Measurements from ENCODE around the gene MUC22.
"Not testable (repeated sequence)": the region's sequence is repeated elsewhere in the genome, so short reads cannot be mapped to it uniquely, and the experiment has no call there.

The MUC22 gene

GRCh38 chr6:30998785-30999184, 11.5 kb upstream of the MUC22 start:
- TF ChIP-seq, protein P1, sequence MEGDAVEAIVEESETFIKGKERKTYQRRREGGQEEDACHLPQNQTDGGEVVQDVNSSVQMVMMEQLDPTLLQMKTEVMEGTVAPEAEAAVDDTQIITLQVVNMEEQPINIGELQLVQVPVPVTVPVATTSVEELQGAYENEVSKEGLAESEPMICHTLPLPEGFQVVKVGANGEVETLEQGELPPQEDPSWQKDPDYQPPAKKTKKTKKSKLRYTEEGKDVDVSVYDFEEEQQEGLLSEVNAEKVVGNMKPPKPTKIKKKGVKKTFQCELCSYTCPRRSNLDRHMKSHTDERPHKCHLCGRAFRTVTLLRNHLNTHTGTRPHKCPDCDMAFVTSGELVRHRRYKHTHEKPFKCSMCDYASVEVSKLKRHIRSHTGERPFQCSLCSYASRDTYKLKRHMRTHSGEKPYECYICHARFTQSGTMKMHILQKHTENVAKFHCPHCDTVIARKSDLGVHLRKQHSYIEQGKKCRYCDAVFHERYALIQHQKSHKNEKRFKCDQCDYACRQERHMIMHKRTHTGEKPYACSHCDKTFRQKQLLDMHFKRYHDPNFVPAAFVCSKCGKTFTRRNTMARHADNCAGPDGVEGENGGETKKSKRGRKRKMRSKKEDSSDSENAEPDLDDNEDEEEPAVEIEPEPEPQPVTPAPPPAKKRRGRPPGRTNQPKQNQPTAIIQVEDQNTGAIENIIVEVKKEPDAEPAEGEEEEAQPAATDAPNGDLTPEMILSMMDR (IDR thresholded peaks at IDR 0.05; ENCODE audit: borderline replicate concordance, insufficient read depth, low read depth, low read length): no peak

GRCh38 chr6:31000067-31000860, 10.0 kb upstream of the MUC22 start:
- not testable (repeated sequence) for H3K4me3 ChIP-seq (ENCODE audit: low read depth, low read length)

More at GRCh38 chr6:30998785-30999184, 11.5 kb upstream of the MUC22 start:
- no peak overlapping the region for H3K4me3 ChIP-seq (ENCODE audit: low read depth, low read length)

DNA sequence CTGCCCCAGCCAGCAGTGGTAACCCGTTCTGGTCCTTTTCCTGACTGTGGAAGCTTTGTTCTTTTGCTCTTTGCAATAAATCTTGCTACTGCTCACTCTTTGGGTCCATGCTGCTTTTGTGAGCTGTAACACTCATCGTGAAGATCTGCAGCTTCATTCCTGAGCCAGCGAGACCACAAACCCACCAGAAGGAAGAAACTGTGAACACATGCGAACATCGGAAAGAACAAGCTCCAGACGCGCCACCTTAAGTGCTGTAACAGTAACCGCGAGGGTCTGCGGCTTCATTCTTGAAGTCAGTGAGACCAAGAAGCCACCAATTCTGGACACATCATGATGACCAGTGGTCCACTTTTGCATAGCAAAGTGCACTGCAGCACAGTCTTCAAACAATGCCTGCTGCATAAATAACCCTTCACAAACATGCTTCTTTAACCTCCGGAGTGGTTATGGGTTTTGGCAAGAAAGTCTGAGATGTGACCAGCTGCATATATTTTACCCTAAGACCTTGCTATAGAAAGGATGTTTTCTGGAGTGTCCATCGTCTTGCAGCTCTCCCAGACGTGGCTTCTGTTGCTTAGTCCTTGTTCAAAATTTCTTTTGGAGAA, 8.9 kb upstream of the MUC22 start:
- TF ChIP-seq, protein P1 (IDR thresholded peaks at IDR 0.05; ENCODE audit: borderline replicate concordance, insufficient read depth, low read depth, low read length): no peak

DNA sequence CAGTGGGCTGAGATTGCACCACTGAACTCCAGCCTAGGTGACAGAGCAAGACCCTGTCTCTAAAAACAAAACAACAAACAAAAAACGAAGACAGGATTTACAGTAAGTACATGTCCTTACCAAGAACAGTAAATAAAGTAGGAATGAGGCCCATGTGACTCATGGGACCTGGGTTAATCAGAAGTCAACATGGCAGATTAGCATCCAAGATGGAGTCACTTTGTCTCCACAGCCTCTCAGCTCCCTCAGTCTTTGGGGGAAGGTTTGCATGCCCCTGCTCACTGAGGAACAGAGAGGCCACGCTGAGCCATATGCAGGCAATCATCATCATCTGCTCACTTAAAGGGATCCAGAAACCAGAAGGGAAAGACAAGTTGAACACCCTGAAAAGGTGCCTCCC, 7.8 kb upstream of the MUC22 start:
- H3K4me3 ChIP-seq (ENCODE audit: low read depth, low read length): no peak overlapping the region
- TF ChIP-seq, protein P1 (IDR thresholded peaks at IDR 0.05; ENCODE audit: borderline replicate concordance, insufficient read depth, low read depth, low read length): no peak

More for the DNA sequence above, 8.9 kb upstream of the MUC22 start:
- H3K4me3 ChIP-seq (ENCODE audit: low read depth, low read length): no peak overlapping the region

DNA sequence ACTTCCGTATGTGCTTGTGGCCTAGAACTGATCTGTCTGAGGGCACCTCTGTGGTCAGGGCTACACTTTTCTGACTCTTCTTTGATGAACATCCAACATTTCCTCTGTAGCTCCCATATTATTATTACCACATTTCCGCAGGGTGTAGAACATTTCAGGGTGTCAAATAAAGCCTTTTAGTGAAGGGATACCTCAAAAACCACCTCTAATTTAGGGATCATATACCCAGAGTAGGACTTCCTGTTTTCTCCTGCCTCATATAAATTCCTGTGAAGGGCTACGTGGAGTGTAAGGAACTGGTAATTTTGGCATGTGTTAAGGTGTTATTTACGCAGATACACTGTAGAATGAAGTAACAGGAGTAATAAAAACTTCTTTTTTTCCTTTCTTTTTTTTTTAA, 5.5 kb upstream of the MUC22 start:
- TF ChIP-seq, protein P1 (IDR thresholded peaks at IDR 0.05; ENCODE audit: borderline replicate concordance, insufficient read depth, low read depth, low read length): no peak
- no peak overlapping the region for H3K4me3 ChIP-seq (ENCODE audit: low read depth, low read length)

- TF ChIP-seq, protein P1 (IDR thresholded peaks at IDR 0.05; ENCODE audit: borderline replicate concordance, insufficient read depth, low read depth, low read length): no peak
- no peak overlapping the region for H3K4me3 ChIP-seq (ENCODE audit: low read depth, low read length)
Measured at GRCh38 chr6:31005249-31006020, 4.8 kb upstream of the MUC22 start.

DNA sequence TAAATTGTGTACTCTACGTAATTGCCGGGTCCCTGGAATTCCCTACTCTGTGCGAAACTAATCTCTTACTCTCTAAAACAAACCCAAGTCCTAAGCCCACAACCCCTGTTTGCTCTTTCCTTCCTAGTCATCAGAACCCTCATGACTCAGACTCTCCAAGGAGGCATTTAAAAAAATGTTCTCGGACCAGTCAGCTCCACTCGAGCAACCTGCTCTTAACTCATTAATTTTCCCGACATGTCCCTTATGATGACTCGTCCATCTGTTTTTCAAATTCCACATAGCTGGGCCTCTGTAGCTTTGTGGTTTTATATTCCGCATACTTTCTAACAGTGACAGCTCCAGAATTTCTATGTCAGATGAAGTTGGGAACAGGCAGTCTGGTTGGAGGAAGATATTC, 2.6 kb upstream of the MUC22 start:
- TF ChIP-seq, protein P1 (IDR thresholded peaks at IDR 0.05; ENCODE audit: borderline replicate concordance, insufficient read depth, low read depth, low read length): no peak
- H3K4me3 ChIP-seq (ENCODE audit: low read depth, low read length): no peak overlapping the region
